Stimulated activated CD4-positive, alpha-beta T cell treated with anti-CD3 and anti-CD28 coated beads, Interleukin-4, amount 100 ng/mL, for 4 hours (primary cell): Measurements from ENCODE around the gene SEMA4A.
A peak's percentile ranks its signal among the peaks of the same experiment; 100 is the strongest.
"Not testable (repeated sequence)": the region's sequence is repeated elsewhere in the genome, so short reads cannot be mapped to it uniquely, and the experiment has no call there.

ENCODE experiments used
- DNase-seq, 2 experiments: peaks; one replicate each; pipeline ENCODE4 v3.0.0-alpha.2; 2020

Gene SEMA4A

DNA sequence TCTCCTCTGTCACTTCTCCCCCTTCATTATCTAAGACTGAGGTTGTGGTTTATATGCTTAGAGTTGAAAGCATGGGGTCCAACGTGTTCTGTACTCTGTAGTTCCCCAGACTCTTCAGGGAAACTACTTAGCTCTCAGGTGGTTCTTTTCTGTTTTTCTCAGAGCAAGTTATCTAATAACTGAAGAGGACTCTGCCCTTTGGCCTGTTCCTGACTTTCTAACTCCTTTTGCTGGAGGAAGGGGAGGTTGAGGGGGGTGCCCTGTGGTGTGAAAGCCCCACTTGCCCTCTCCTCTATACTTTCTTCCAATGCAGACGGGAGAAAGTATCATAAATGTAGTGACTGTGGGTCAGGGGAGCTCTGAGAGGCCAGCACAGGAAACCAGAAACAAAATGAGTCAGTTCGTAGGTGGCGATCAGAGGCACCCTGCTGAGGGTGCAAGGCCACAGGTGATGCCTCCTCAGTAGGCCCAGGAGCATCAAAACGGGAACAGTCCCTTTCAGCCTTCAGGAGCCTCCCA lies 45.5 kb downstream of the SEMA4A start:
- no peak for DNase-seq

DNA sequence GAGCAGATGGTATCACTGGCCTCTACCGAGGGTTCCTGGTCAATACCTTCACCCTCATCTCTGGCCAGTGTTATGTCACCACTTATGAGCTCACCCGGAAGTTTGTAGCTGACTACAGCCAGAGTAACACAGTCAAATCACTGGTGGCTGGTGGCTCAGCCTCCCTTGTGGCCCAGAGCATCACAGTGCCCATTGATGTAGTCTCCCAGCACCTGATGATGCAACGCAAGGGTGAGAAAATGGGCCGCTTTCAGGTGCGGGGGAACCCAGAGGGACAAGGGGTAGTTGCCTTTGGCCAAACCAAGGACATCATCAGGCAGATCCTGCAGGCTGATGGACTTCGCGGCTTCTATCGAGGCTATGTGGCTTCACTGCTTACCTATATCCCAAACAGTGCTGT lies 46.7 kb downstream of the SEMA4A start:
- DNase-seq: no peak

DNA sequence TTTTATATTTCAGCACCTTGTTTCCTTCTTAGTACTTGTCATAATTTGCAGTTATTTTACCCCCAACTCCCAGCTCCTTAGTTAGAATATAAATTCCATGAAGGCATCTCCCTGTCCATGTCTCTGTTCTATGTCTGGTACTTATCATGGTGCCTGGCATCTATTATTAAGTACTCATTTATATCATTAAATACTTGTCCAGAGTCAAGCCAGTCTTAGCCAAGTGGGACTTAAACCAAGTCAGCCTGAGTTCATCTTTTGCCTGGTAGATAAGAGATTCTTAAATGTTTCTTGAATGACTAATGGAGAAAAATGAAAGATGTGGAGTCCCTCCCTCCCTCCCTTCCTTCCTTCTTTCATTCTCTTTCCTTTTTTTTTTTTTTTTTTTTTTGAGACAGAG lies 49.9 kb downstream of the SEMA4A start:
- no peak for DNase-seq

DNA sequence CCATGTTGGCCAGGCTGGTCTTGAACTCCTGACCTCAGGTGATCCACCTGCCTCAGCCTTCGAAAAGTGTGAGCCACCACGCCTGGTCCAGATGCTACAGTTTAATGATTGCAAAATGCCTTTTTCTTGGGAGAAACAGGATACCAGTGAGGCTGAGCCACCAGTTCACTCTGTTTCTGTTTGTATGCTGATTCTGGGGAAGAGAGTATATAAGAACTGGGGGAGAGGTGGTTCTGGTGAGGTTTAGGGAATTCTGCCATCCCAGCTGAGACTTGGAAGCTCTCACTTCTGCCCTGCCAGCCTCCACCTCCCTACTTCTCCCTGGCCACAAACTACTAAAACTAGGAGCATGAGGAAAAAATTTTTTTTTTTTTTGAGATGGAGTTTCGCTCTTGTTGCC lies 51.3 kb downstream of the SEMA4A start:
- DNase-seq: no peak

DNA sequence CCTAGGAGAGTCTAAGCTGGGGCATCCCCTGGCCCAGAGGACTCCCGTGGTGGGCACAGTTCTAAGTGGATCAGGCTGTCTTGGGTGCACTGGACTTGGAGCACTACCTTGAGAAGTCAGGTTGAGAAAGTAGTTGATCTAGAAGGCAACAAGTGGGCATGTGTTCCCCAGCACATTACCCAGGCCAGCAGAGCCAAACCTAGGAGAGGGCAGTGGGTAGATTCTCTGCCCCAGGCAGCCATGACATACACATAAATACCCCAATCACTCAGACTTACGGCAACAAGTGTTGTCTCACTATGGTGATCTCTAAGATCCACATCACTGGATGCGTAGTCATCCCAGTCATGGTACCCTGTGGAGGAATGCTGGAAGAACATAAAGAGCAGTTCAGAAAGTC lies 57.9 kb downstream of the SEMA4A start:
- DNase-seq: no peak

DNA sequence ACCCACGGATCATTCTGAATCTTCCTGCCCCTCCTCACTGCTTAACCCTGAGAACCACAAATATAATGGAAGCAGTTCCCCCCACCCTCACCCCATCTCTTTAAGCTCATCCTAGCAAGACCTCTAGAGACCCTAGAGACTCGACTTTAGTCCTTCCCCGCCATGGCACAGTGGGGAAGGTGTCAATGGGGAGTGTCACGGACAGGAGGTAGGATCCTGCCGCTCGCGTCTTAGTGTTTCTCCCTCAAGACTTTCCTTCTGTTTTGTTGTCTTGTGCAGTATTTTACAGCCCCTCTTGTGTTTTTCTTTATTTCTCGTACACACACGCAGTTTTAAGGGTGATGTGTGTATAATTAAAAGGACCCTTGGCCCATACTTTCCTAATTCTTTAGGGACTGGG lies 58.7 kb downstream of the SEMA4A start:
- no peak for DNase-seq

DNA sequence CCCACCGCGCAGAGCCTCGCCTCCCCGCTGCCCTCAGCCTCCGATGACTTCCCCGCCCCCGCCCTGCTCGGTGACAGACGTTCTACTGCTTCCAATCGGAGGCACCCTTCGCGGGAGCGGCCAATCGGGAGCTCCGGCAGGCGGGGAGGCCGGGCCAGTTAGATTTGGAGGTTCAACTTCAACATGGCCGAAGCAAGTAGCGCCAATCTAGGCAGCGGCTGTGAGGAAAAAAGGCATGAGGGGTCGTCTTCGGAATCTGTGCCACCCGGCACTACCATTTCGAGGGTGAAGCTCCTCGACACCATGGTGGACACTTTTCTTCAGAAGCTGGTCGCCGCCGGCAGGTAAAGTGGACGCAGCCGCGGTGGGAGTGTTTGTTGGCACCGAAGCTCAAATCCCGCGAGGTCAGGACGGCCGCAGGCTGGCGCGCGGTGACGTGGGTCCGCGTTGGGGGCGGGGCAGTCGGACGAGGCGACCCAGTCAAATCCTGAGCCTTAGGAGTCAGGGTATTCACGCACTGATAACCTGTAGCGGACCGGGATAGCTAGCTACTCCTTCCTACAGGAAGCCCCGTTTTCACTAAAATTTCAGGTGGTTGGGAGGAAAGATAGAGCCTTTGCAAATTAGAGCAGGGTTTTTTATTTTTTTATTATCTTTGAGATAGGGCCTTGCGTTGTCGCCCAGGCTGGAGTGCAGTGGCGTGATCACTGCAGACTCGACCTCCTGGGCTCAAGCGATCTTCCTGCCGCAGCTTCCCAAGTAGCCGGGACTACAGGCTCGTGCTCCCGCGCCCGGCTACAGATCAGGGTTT lies 59.7 kb downstream of the SEMA4A start, which contains the start of gene PMF1:
TSS of gene PMF1 (plus strand) at position 175 of the 811 bp plus-strand sequence. CDS start at position 184, 9 bp downstream.
- peak; percentile 93 to 96 for DNase-seq

DNA sequence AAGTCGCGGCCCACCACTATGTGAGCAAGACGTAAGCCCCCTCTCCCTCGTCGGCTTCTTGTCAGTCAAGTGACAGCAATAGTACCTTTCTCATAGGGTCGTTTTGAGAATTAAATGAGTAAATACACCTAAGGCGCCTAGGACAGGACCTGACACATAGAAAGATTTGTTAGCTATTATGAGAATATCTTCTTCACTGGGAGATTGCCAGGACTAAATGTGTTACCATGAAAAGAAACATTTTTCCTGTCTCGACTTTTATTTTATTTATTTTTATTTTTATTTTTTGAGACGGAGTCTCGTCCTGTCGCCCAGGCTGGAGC lies 60.2 kb downstream of the SEMA4A start:
- DNase-seq: no peak

DNA sequence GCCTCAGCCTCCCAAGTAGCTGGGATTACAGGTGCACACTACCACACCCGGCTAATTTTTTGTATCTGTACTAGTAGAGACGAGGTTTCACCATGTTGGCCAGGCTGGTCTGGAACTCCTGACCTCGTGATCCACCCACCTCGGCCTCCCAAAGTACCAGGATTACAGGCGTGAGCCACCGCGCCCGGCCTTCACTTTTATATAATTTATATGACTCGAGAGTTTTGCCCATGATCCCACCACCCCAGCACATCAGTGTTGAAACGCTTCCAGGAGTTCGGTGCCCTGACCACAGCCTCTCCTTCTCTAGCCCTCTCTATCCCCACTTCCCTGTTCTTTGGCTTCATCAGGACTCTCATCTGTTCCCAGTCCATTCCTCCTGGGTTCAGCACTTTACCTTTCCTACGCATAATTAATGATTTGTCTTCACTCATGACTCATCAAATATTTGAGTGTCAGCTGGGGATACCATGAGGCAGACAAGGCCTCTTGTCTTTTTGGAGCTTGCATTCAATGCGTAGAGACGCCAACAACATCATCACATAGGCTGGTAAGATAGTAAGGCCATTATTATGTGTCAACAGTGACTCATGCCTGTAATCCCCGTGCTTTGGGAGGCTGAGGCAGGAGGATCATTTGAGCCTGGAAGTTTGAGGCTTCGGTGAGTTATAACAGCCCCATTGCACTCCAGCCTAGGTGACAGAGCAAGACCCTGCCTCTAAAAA lies 60.8 kb downstream of the SEMA4A start:
- DNase-seq: peak in 1 of 2 experiments; percentile 23

DNA sequence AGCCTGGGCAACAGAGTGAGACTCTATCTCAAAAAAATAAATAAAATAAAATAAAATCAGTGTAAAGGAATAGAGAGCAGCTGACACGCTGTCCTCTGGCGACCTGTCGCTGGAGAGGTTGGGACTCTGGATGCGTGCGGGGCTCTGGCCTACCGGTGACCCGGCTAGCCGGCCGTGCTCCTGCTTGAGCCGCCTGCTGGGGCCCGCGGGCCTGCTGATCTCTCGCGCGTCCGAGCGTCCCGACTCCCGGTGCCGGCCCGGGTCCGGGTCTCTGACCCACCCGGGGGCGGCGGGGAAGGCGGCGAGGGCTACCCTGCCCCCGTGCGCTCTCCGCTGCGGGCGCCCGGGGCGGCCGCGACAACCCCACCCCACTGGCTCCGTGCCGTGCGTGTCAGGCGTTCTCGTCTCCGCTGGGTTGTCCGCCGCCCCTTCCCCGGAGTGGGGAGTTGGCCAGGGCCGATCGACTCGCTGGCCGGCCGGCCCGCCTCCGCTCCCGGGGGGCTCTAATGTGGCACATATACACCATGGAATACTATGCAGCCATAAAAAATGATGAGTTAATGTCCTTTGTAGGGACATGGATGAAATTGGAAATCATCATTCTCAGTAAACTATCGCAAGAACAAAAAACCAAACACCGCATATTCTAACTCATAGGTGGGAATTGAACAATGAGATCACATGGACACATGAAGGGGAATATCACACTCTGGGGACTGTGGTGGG lies 63.1 kb downstream of the SEMA4A start:
- not testable (repeated sequence) for DNase-seq

DNA sequence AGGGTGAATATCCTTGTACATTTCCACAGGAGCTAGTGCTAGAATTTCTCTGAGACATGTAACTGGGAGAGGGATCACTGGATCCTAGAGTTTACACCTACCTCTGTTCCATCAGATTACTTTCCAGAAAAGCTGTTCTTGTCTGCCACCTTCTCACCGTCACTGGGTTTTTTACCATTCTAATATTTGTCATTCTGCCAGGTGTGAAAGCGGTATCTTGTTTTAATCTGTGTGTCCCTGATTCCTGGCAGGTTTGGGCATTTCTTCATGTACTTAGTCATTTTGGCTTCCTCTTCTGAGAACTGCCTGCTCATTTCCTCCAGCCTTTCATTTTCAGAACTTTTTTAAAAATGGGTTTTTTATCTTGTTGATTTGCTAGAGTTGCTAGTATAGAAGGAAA lies 64.5 kb downstream of the SEMA4A start:
- peak in 1 of 2 experiments; percentile 57 for DNase-seq

DNA sequence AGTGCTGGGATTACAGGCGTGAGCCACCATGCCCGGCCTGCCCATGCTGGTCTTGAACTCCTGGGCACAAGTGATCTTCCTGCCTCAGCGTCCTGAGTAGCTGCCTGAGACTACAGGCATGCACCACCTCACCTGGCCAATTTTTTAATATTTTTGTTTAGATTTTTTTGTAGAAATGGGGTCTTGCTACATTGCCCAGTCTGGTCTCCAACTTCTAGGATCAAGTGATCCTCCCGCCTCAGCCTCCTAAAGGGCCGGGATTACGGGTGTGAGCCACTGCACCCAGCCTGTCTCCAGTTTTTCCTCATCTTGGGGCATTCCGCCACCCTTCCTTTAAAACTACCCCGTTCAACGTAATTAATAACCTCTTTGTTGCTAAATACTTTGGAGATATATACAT lies 66.8 kb downstream of the SEMA4A start:
- DNase-seq: no peak

DNA sequence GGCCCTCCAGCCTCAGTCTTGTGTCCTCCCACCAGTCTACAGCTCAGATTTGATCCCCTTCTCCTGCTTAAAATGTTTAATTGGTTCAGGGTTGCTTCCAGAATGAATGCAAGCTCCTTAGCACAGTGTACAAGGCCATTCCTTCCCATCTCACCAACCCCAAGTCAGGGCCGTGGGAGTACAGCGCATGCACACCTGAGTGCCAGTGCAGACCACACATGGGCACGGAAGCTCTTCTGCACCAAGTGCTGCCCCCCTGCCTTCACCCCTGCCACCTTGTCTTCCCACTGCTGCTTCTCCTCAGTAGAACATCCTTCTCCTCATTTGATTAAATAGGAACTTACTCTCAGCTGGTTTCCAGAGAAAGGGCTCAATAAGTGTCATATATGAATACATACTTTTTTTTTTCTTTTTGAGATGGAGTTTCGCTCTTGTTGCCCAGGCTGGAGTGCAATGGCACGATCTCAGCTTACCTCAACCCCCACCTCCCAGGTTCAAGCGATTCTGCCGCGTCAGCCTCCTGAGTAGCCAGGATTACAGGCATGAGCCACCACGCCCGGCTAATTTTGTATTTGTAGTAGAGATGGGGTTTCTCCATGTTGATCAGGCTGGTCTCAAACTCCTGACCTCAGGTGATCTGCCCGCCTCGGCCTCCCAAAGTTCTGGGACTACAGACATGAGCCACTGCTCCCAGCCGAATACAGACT lies 68.8 kb downstream of the SEMA4A start:
- no peak for DNase-seq

DNA sequence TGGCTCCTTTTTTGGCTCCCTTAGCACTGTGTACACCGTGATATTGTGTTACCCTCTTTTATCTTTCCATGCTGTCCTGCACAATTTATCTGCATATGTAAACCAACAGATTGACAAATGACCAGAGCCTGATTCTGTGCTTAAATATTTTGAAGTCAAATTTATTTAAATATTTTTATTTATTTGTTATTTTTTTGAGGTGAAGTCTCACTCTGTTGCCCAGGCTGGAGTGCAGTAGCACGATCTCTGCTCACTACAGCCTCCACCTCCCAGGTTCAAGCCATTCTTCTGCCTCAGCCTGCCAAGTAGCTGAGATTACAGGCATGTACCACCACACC lies 72.3 kb downstream of the SEMA4A start:
- no peak for DNase-seq

DNA sequence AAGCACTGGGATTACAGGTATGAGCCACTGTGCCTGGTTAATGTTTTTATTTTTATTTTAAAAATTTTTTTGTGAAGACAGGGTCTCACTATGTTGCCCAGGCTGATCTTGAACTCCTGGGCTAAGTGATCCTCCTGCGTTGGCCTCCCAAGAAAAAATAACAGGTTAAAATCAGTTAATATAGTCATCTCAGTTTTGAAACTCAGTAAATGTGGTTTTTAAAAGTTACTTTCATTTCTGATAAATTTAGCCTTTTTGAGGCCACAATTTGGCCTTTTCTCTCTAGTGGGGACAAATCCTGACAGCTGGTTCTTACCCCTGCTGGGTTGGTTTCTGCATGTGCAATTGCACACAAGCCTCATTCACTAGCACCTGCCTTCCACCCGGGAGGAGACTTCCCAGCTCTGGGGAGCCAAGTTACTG lies 72.7 kb downstream of the SEMA4A start:
- no peak for DNase-seq

DNA sequence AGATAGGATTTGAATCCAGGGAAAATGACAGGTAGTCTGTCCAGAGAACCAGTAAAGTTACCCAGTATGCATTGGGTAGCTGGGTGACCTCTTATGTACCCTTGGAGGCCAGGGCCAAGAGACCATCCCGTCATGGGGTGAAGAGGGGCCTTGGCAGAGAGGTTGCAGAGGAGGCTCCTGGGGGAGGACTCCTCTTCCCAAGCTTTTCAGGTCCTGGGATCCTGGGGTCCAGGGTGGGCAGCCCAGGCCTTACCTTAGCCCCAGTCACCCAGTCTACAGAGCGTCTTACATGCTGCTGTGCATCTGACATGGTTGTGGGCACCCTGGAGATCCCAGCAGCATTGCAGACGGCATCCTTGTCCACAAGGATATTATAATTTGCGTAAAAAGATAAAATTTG lies 73.4 kb downstream of the SEMA4A start:
- DNase-seq: no peak
